GM12891 (cell line): ENCODE results near the gene NRIP2.

Experiments
- POLR2AphosphoS5 ChIP-seq: IDR thresholded peaks from 2 replicates; pipeline ENCODE4 v1.6.1; 2011; ENCODE audit warnings: low read depth, low read length, control low read depth
- TAF1 ChIP-seq: IDR thresholded peaks from 2 replicates; pipeline ENCODE4 v1.6.1; 2011; ENCODE audit warnings: low read depth, low read length, control low read depth

DNA sequence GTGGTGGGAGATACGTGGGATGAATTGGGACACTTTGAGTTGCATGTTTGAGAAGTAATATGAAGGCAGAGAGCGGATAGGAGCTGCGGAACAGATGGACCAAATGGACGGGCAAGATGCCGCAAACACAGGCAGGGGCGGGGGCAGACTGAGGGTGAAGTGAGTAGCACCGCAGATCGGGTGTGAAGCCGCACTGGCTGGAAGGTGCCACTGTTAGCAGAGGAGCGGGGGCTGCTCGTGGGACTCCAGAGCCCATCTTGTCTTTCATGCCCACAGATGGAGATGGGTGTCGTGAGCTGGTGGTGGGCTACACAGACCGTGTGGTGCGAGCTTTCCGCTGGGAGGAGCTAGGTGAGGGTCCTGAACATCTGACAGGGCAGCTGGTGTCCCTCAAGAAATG, 15.0 kb downstream of the NRIP2 start:
- TF ChIP-seq TAF1 (no peak), POLR2AphosphoS5 (no peak)
